RPMI7951 (cell line): ENCODE results near the gene ZBTB20. TPM values are rescaled to one million over a fixed set of nuclear protein-coding genes. Genes with fewer than 3 reads are reported as not detected.
"Not testable (repeated sequence)": the region's sequence is repeated elsewhere in the genome, so short reads cannot be mapped to it uniquely, and the experiment has no call there.

Experiments used
- DNase-seq: peaks from one replicate; pipeline ENCODE4 v3.0.0-alpha.2; 2012; ENCODE audit warnings: low read depth
- total RNA-seq: library from RNA; depleted of rRNA; stranded (reverse); fragments of >200 nt; shearing (Covaris generic); gene quantifications from 2 replicates; pipeline ENCODE4 v1.2.3, GENCODE V29; 2014

Gene ZBTB20
- total RNA-seq, 1 experiment from 2014 or later = 9.0 TPM

- no peak for DNase-seq
Measured at GRCh38 chr3:114834175-114834940, 312.7 kb downstream of the ZBTB20 start.

- DNase-seq = no peak
Measured at GRCh38 chr3:114831861-114832260, 315.2 kb downstream of the ZBTB20 start.

DNA sequence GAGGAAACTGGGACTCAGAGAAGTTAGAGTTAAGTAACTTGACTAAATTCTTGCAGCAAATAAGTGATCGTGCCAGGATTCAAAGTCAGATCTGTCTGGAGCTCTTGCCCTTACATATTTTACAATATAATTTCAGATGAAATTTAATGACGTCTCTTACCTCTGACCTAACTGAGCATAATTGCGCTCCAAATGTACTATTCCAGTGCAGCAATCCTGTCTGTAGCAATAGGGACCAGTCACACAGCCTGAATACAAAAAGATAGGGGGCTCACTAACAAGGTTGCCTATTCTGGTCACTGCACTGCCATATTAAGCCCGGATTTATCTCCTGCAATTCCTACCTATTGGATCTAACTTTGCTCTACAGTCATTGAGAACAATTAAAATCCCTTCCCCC, 316.4 kb downstream of the ZBTB20 start:
- DNase-seq = no peak

- DNase-seq = no peak
Measured at GRCh38 chr3:114829783-114830182, 317.3 kb downstream of the ZBTB20 start.

- peak; percentile 40 for DNase-seq
Measured at GRCh38 chr3:114827495-114827894, 319.6 kb downstream of the ZBTB20 start.

GRCh38 chr3:114824014-114824413, 323.1 kb downstream of the ZBTB20 start:
- DNase-seq = no peak

GRCh38 chr3:114823061-114823460, 324.0 kb downstream of the ZBTB20 start:
- DNase-seq = no peak

GRCh38 chr3:114816052-114816451, 331.0 kb downstream of the ZBTB20 start:
- no peak for DNase-seq

- not testable (repeated sequence) for DNase-seq
Measured at GRCh38 chr3:114812541-114813238, 334.4 kb downstream of the ZBTB20 start.

- DNase-seq = peak; percentile 53
Measured at GRCh38 chr3:114809668-114810413, 337.2 kb downstream of the ZBTB20 start.

- DNase-seq = no peak
Measured at GRCh38 chr3:114804099-114804498, 343.0 kb downstream of the ZBTB20 start.

GRCh38 chr3:114803042-114803695, 343.9 kb downstream of the ZBTB20 start:
- no peak for DNase-seq

- DNase-seq = peak; percentile 3
Measured at GRCh38 chr3:114800272-114801031, 346.6 kb downstream of the ZBTB20 start.

GRCh38 chr3:114799816-114800215, 347.3 kb downstream of the ZBTB20 start:
- peak; percentile 34 for DNase-seq

DNA sequence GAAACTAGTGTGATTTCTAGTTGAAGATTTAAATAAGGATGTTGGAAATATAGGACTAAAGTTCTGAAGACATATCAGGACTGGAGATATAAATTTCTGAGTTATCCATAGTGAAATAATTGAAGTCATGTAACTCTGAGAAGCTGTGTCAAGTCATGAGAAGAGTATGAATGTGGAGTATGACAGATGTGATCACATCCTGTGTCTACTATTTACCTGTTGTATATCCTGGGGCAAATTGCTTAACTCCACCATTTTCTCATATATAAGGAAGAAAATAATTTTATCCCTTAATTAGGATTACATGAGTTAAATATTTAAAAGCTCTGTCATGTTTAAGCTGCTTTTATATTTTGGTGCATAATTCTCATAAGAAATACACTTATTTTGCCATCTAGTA, 350.3 kb downstream of the ZBTB20 start:
- no peak for DNase-seq

GRCh38 chr3:114794894-114795630, 352.0 kb downstream of the ZBTB20 start:
- no peak for DNase-seq

GRCh38 chr3:114792159-114792918, 354.7 kb downstream of the ZBTB20 start:
- DNase-seq = no peak

- DNase-seq = no peak
Measured at GRCh38 chr3:114790752-114791151, 356.3 kb downstream of the ZBTB20 start.

- no peak for DNase-seq
Measured at GRCh38 chr3:114789803-114790202, 357.3 kb downstream of the ZBTB20 start.

- peak; percentile 87 for DNase-seq
Measured at GRCh38 chr3:114775395-114775794, 371.7 kb downstream of the ZBTB20 start.
